ENCODE data around the gene CST3. TPM values are rescaled to one million over a fixed set of nuclear protein-coding genes. Genes with fewer than 3 reads are reported as not detected.
A peak's percentile ranks its signal among the peaks of the same experiment; 100 is the strongest.
"Not testable (repeated sequence)": the region's sequence is repeated elsewhere in the genome, so short reads cannot be mapped to it uniquely, and the experiment has no call there.

CST3 gene
- total and polyA plus RNA-seq, 2 experiments from 2014 or later: 921 to 2,850 TPM

GRCh38 chr20:23636182-23636907, 1.4 kb downstream of the CST3 start:
- no peak for DNase-seq (ENCODE audit: low spot score)
- Histone ChIP-seq H2AFZ (no peak overlapping the region), H3K4me3 (peak overlapping the region; percentile 82), H3K27ac (no peak overlapping the region), H3K9me3 (ENCODE audit: low read depth) (no peaks in the 10 kb centered on the region), H3K4me1 (ENCODE audit: insufficient read depth) (peaks cover 11% of the 10 kb centered on the region), H4K20me1 (ENCODE audit: insufficient read depth, poor library complexity, severe bottlenecking) (peaks cover 3% of the 10 kb centered on the region), H3K79me2 (peaks cover 19% of the 10 kb centered on the region), H3K27me3 (no peaks in the 10 kb centered on the region), H3K9me2 (replicated peaks; ENCODE audit: insufficient read depth) (no peaks in the 10 kb centered on the region), H3K36me3 (replicated peaks; ENCODE audit: insufficient read depth, low read depth) (no peaks in the 10 kb centered on the region), H3K4me2 (peak overlapping the region; percentile 89)
- no peak for TF ChIP-seq EZH2 (IDR thresholded peaks at IDR 0.05; ENCODE audit: borderline replicate concordance)
- no peak for TF ChIP-seq EZH2phosphoT487 (IDR thresholded peaks at IDR 0.05; ENCODE audit: low read depth, severe bottlenecking, unreplicated experiment)
- TF ChIP-seq CTCF (IDR thresholded peaks at IDR 0.05; ENCODE audit: poor library complexity): no peak
- 77% methylated on average over 19 of the region's 19 CpGs for WGBS (ENCODE audit: low lambda C conversion rate, missing lambda C conversion rate)

- Histone ChIP-seq H3K4me1 (ENCODE audit: insufficient read depth) (peaks cover 11% of the 10 kb centered on the region), H3K4me2 (peak overlapping the region; percentile 89), H3K79me2 (peaks cover 19% of the 10 kb centered on the region)
- not testable (repeated sequence) for H3K27ac ChIP-seq; H3K9me3 ChIP-seq (ENCODE audit: low read depth); H4K20me1 ChIP-seq (ENCODE audit: insufficient read depth, poor library complexity, severe bottlenecking); DNase-seq (ENCODE audit: low spot score); H3K27me3 ChIP-seq; H3K4me3 ChIP-seq; H3K36me3 ChIP-seq (replicated peaks; ENCODE audit: insufficient read depth, low read depth); H3K9me2 ChIP-seq (replicated peaks; ENCODE audit: insufficient read depth); H2AFZ ChIP-seq
- 70% methylated on average over 2 of the region's 2 CpGs for WGBS (ENCODE audit: low lambda C conversion rate, missing lambda C conversion rate)
These were observed 2.0 kb downstream of the CST3 start for GRCh38 chr20:23635768-23636090.

- Histone ChIP-seq H3K4me3 (no peak overlapping the region), H3K4me1 (ENCODE audit: insufficient read depth) (peaks cover 11% of the 10 kb centered on the region), H2AFZ (no peak overlapping the region), H3K9me2 (replicated peaks; ENCODE audit: insufficient read depth) (no peaks in the 10 kb centered on the region), H3K9me3 (ENCODE audit: low read depth) (no peaks in the 10 kb centered on the region), H4K20me1 (ENCODE audit: insufficient read depth, poor library complexity, severe bottlenecking) (peaks cover 3% of the 10 kb centered on the region), H3K27me3 (no peaks in the 10 kb centered on the region), H3K27ac (no peak overlapping the region), H3K36me3 (replicated peaks; ENCODE audit: insufficient read depth, low read depth) (no peaks in the 10 kb centered on the region), H3K79me2 (peaks cover 19% of the 10 kb centered on the region), H3K4me2 (peak overlapping the region; percentile 89)
- WGBS (ENCODE audit: low lambda C conversion rate, missing lambda C conversion rate): 85% methylated on average over 12 of the region's 12 CpGs
- no peak for DNase-seq (ENCODE audit: low spot score)
- TF ChIP-seq EZH2 (IDR thresholded peaks at IDR 0.05; ENCODE audit: borderline replicate concordance): no peak
- TF ChIP-seq CTCF (IDR thresholded peaks at IDR 0.05; ENCODE audit: poor library complexity): no peak
- no peak for TF ChIP-seq EZH2phosphoT487 (IDR thresholded peaks at IDR 0.05; ENCODE audit: low read depth, severe bottlenecking, unreplicated experiment)
These were observed 2.6 kb downstream of the CST3 start for GRCh38 chr20:23634985-23635767.
